Neutrophil (primary cell): ENCODE results near the gene PER2.

Experiments
- H3K27ac ChIP-seq: fragments of 200-600 bp; sonication (generic); 2 replicates; pipeline ENCODE4 v1.5.1; 2016; ENCODE audit warnings: mild to moderate bottlenecking, moderate library complexity
- H3K27me3 ChIP-seq: fragments of 200-600 bp; sonication (generic); 2 replicates; pipeline ENCODE4 v1.6.0; 2016; ENCODE audit warnings: mild to moderate bottlenecking
- H3K36me3 ChIP-seq: fragments of 200-600 bp; sonication (generic); 2 replicates; pipeline ENCODE4 v1.5.1; 2017
- H3K4me1 ChIP-seq, 2 experiments: fragments of 200-600 bp in 1 of 2; sonication (generic) in 1 of 2; 1 replicate in 1 of 2; 2 replicates in 1 of 2; pipeline versions ENCODE4 v1.5.1 to v1.6.1; 2013 to 2016; ENCODE audit warnings: low read depth in 1 of 2, low read length in 1 of 2, mild to moderate bottlenecking in 1 of 2, moderate library complexity in 1 of 2; ENCODE audit not compliant: control insufficient read depth in 1 of 2, insufficient read depth in 1 of 2
- H3K4me3 ChIP-seq, 2 experiments: fragments of 200-600 bp in 1 of 2; sonication (generic) in 1 of 2; 1 replicate in 1 of 2; 2 replicates in 1 of 2; pipeline ENCODE4 v1.5.1; 2013 to 2016; ENCODE audit warnings: low read depth in 1 of 2, low read length in 1 of 2, mild to moderate bottlenecking in 1 of 2, moderate library complexity in 1 of 2
- H3K9me3 ChIP-seq: fragments of 200-600 bp; sonication (generic); 2 replicates; pipeline ENCODE4 v1.5.1; 2016
- TF ChIP-seq, protein P1 (sequence below): fragments of 200-600 bp; sonication (generic); IDR thresholded peaks from 2 replicates; pipeline ENCODE4 v1.5.1; 2016; ENCODE audit warnings: antibody characterized with exemption

The PER2 gene

DNA sequence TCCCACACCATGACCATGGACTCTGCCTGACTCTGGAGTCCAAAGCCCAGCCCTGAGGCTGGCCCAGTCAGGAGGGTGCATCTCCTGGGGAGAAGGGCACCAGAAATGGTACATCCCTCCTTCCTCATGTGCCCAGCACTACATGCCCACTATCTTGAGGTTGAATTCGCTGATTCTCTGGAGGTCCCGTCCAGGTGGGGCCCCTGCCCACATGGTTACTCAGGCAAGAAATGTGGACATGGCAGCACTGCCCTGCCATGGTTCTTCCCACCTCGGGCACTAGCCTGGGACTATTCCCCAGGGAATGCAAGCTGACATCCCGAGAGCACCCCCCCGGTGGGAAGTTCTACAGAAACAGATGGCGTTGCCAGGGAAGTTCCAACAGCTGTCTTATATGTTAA lies 33.3 kb downstream of the PER2 start:
- H3K4me3 ChIP-seq: no peak overlapping the region
- H3K27me3 ChIP-seq: no peaks in the 10 kb centered on the region
- H3K9me3 ChIP-seq: no peaks in the 10 kb centered on the region
- peaks cover 70% of the 10 kb centered on the region for H3K36me3 ChIP-seq
- no peak overlapping the region for H3K27ac ChIP-seq
- TF ChIP-seq, protein P1, sequence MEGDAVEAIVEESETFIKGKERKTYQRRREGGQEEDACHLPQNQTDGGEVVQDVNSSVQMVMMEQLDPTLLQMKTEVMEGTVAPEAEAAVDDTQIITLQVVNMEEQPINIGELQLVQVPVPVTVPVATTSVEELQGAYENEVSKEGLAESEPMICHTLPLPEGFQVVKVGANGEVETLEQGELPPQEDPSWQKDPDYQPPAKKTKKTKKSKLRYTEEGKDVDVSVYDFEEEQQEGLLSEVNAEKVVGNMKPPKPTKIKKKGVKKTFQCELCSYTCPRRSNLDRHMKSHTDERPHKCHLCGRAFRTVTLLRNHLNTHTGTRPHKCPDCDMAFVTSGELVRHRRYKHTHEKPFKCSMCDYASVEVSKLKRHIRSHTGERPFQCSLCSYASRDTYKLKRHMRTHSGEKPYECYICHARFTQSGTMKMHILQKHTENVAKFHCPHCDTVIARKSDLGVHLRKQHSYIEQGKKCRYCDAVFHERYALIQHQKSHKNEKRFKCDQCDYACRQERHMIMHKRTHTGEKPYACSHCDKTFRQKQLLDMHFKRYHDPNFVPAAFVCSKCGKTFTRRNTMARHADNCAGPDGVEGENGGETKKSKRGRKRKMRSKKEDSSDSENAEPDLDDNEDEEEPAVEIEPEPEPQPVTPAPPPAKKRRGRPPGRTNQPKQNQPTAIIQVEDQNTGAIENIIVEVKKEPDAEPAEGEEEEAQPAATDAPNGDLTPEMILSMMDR: no peak
- no peaks in the 10 kb centered on the region for H3K4me1 ChIP-seq

DNA sequence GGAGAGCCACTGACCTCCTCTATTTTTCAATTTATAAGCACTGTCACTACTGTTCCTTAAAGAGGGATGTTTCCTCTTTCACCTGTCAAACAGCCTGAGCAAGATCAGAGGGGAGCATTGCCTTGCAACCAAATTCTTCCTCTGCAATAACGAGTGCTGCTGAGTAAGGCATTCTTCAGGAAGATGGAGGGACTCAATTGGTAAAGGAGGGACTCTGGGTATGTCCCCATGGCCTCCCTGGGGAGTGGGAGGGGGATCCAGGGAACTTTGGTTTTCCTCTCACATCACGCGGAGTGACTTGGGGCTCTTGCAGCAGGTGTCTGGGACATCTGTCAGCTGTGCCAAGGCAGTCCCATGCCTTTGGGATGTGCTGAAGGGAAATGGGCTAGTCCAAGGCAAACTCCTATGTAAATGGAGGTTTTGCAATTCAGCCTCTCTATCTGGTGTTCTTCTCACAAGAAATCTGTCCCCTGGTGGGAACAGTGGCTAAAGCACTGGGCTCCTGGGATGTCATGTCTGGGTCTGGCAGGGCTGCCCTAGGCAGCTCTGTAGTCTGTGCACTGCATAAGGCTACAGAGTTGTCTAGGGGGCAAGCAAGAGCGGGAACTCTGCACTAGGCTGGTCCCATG lies 34.2 kb downstream of the PER2 start:
- Histone ChIP-seq H3K36me3 (peaks cover 66% of the 10 kb centered on the region), H3K4me1 (no peaks in the 10 kb centered on the region), H3K9me3 (no peaks in the 10 kb centered on the region), H3K27me3 (no peaks in the 10 kb centered on the region), H3K4me3 (no peak overlapping the region), H3K27ac (no peak overlapping the region)
- TF ChIP-seq, protein P1: no peak

DNA sequence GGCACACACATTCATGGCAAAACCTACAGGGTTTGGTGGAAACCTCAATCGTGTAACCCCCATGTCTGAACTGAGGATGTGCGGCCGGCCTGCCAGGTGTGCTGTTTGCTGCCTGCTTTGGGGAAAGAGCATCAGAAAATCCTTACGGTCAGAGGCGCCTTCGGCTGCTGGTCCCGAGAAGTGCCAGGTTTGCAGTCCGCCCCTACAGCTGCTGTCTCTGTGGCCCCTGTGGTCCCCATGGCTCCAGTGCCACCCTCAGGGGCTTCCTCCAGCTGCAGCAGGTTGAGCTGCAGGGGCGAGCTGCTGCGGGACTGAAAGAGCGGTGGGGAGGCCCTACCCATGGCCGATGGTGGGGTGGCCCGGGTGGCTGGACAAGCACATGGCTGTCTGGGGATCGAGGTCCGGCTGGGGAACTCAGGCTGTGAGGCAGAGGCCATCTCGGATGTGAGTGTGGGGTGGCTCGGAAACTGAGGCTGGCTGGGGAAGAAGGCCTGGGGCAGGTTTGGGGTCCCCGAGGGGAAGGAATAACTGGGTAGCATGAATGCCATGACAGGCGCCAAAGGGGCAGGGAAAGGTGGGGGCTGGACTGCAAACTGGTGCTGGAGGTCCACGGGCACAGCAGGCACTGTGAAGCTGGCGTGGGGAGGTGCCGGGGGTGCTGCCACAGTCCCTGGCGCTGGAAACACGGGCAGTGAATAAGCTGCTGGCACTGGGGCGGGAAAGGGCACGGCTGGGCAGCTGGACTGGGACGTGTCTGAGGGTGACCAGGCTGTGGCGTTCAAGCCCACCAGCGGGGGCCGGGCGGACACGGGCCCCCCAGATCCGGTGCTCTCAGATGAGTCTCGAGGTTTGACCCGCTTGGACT lies 35.4 kb downstream of the PER2 start:
- H3K4me1 ChIP-seq: no peaks in the 10 kb centered on the region
- H3K9me3 ChIP-seq: no peaks in the 10 kb centered on the region
- TF ChIP-seq, protein P1: no peak
- peaks cover 54% of the 10 kb centered on the region for H3K36me3 ChIP-seq
- no peak overlapping the region for H3K4me3 ChIP-seq
- no peak overlapping the region for H3K27ac ChIP-seq
- H3K27me3 ChIP-seq: no peaks in the 10 kb centered on the region

DNA sequence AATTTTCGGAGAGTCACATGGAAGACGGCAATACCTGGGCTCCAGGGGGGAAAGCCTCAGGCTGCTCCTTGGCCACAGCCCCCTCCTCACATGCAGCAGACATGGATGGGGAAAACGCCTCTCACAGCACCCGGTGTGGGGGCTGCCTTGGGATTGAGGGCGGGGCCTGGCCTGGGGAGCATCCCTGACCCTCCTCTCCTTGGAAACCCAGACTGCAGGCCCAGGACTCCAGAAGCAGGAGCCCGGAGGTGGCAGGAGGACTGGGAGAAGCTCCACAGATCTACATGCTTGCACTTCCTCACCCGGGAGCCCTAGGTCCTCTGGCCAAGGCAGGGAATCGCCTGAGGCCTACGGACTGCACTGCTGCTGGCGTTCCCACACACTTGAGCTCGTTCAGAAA lies 36.4 kb downstream of the PER2 start:
- H3K36me3 ChIP-seq: peaks cover 50% of the 10 kb centered on the region
- no peak overlapping the region for H3K4me3 ChIP-seq
- TF ChIP-seq, protein P1: no peak
- no peak overlapping the region for H3K27ac ChIP-seq
- H3K27me3 ChIP-seq: no peaks in the 10 kb centered on the region
- H3K4me1 ChIP-seq: peaks cover 0 to 2% of the 10 kb centered on the region in 2 experiments
- H3K9me3 ChIP-seq: no peaks in the 10 kb centered on the region

DNA sequence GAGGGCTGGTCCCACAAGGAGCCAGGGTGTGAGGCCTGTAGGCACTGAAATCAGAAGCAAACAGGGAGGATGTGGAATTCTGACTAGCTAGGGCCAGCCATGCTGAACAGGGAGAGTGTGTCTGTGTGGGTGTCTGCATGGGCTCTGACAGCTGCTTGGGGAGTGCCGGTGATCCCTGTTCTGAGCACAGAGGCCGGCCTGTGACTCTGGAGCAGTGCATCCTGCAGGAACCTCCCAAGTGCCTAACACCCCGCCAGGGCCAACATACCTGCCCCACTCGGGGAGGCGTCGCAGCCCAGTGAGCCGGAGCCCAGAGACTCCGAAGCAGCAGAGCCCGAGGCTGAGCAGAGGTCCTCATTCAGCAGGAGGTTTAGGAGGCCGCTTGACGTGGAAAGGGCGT lies 37.1 kb downstream of the PER2 start:
- H3K4me1 ChIP-seq: peaks cover 0 to 6% of the 10 kb centered on the region in 2 experiments
- no peaks in the 10 kb centered on the region for H3K9me3 ChIP-seq
- peaks cover 50% of the 10 kb centered on the region for H3K36me3 ChIP-seq
- TF ChIP-seq, protein P1: no peak
- no peak overlapping the region for H3K4me3 ChIP-seq
- H3K27me3 ChIP-seq: no peaks in the 10 kb centered on the region
- H3K27ac ChIP-seq: no peak overlapping the region
